HepG2 (cell line): Measurements from ENCODE around the gene RAB3GAP1. TPM values are rescaled to one million over a fixed set of nuclear protein-coding genes. Genes with fewer than 3 reads are reported as not detected.

Experiments
- ATAC-seq: fragments of 200-7000 bp; cut with Tn5 transposase; 3 replicates; pipeline ENCODE4 v1.9.1; 2020; ENCODE audit warnings: mild to moderate bottlenecking, moderate library complexity
- BruUV-seq: library from RNA; stranded (reverse); fragments of 400-500 nt; replicated peaks from 2 replicates; lab custom pipeline; 2021; lab: Mats Ljungman, UMichigan
- CTCF ChIA-PET: fragments of 300-600 bp; formaldehyde crosslinking; extraction: SDS; loops from one replicate; lab custom pipeline; 2021; ENCODE audit warnings: low total read pairs, inconsistent platforms, low intra/inter-chr PET ratio; lab: Yijun Ruan, JAX
- POLR2A ChIA-PET: fragments of 350-600 bp; sonication (Branson Sonifier 250); formaldehyde crosslinking; loops from one replicate; lab custom pipeline; 2020; ENCODE audit warnings: antibody characterized with exemption, inconsistent platforms; lab: Yijun Ruan, JAX
- DNase-seq: peaks from one replicate; pipeline ENCODE4 v3.0.0-alpha.2; 2015; ENCODE audit warnings: low spot score
- FAIRE-seq: peaks from 3 replicates; lab custom pipeline; 2011; peaks lifted over from hg19 to GRCh38; lab: Jason Lieb, UNC
- H2AFZ ChIP-seq: one replicate; pipeline ENCODE4 v1.6.1; 2011; ENCODE audit warnings: low read length, inconsistent platforms
- H3K27ac ChIP-seq: fragments of 300-600 bp; 3 replicates; pipeline ENCODE4 v1.8.0; 2011; ENCODE audit warnings: mixed run types, mild to moderate bottlenecking, mixed read lengths, low read length, inconsistent platforms; ENCODE audit not compliant: insufficient read depth; ENCODE audit errors: extremely low read length
- H3K27me3 ChIP-seq, 2 experiments: fragments of 200-600 bp in 1 of 2; 2 replicates in 1 of 2; 3 replicates in 1 of 2; pipeline versions ENCODE4 v1.6.0 to v1.8.0; 2011; ENCODE audit warnings: low read length in 2 of 2, mild to moderate bottlenecking in 2 of 2, moderate library complexity in 2 of 2, inconsistent platforms in 1 of 2; ENCODE audit not compliant: insufficient read depth in 2 of 2, control insufficient read depth in 1 of 2
- H3K36me3 ChIP-seq, 2 experiments: fragments of 200-600 bp in 1 of 2; replicated peaks in 1 of 2; 2 replicates in 1 of 2; 3 replicates in 1 of 2; pipeline versions ENCODE4 v1.5.1 to v1.8.0; 2011; ENCODE audit warnings: low read length in 2 of 2, inconsistent platforms in 1 of 2; ENCODE audit not compliant: insufficient read depth in 2 of 2, control insufficient read depth in 1 of 2
- H3K4me1 ChIP-seq: 2 replicates; pipeline ENCODE4 v1.5.1; 2012; ENCODE audit warnings: low read length, inconsistent platforms; ENCODE audit not compliant: insufficient read depth
- H3K4me2 ChIP-seq: 2 replicates; pipeline ENCODE4 v1.6.0; 2011; ENCODE audit warnings: low read depth, low read length, inconsistent platforms
- H3K4me3 ChIP-seq, 3 experiments: fragments of 200-600 bp in 1 of 3; sonication (generic), shearing (Covaris generic) in 1 of 3; replicated peaks in 1 of 3; 2 replicates each; pipeline ENCODE4 v1.5.1; 2011 to 2016; ENCODE audit warnings: low read length in 3 of 3, inconsistent platforms in 2 of 3, low read depth in 2 of 3, mild to moderate bottlenecking in 2 of 3, control low read depth in 1 of 3, mixed read lengths in 1 of 3; ENCODE audit not compliant: insufficient read depth in 1 of 3
- H3K79me2 ChIP-seq: one replicate; pipeline ENCODE4 v1.6.1; 2011; ENCODE audit warnings: low read length, inconsistent platforms; ENCODE audit not compliant: insufficient read depth
- H3K9ac ChIP-seq: 2 replicates; pipeline ENCODE4 v1.6.0; 2011; ENCODE audit warnings: mild to moderate bottlenecking, low read depth, low read length, inconsistent platforms; ENCODE audit not compliant: insufficient read depth
- H3K9me3 ChIP-seq: 2 replicates; pipeline ENCODE4 v1.5.1; 2012; ENCODE audit warnings: mild to moderate bottlenecking, low read length
- H4K20me1 ChIP-seq: 2 replicates; pipeline ENCODE4 v1.6.0; 2011; ENCODE audit warnings: inconsistent platforms, mild to moderate bottlenecking, low read length, moderate library complexity; ENCODE audit not compliant: insufficient read depth
- ARID3A ChIP-seq: IDR thresholded peaks from 2 replicates; pipeline ENCODE4 v1.6.1; 2012; ENCODE audit warnings: low read depth, low read length, improper control_type of control experiment
- CEBPB ChIP-seq: IDR thresholded peaks from 2 replicates; pipeline ENCODE4 v1.6.1; 2011; ENCODE audit warnings: low read depth, low read length, improper control_type of control experiment, borderline replicate concordance
- EP300 ChIP-seq, 3 experiments: sonication (generic) in 1 of 3; formaldehyde crosslinking in 1 of 3; IDR thresholded peaks; 2 replicates each; pipeline versions ENCODE4 v1.5.1 to v1.6.1; 2011 to 2020; ENCODE audit warnings: low read depth in 2 of 3, low read length in 2 of 3, borderline replicate concordance in 1 of 3, improper control_type of control experiment in 1 of 3, mild to moderate bottlenecking in 1 of 3, missing genetic modification reagents in 1 of 3, moderate library complexity in 1 of 3
- FOSL2 ChIP-seq: sonication (generic); formaldehyde crosslinking; IDR thresholded peaks from 2 replicates; pipeline ENCODE4 v1.4.0; 2020; ENCODE audit warnings: missing genetic modification reagents
- FOXO1 ChIP-seq: sonication (generic); formaldehyde crosslinking; IDR thresholded peaks from 2 replicates; pipeline ENCODE4 v1.4.0; 2020; ENCODE audit warnings: missing genetic modification reagents
- FOXP1 ChIP-seq, 2 experiments: fragments of 450-650 bp in 1 of 2; IDR thresholded peaks; 2 replicates each; pipeline ENCODE4 v1.6.1; 2017 to 2018; ENCODE audit warnings: antibody characterized with exemption in 1 of 2
- HMG20A ChIP-seq: IDR thresholded peaks from 2 replicates; pipeline ENCODE4 v1.6.1; 2016; ENCODE audit warnings: borderline replicate concordance
- KAT8 ChIP-seq: IDR thresholded peaks from 2 replicates; pipeline ENCODE4 v1.6.1; 2016; ENCODE audit warnings: missing genetic modification reagents, missing compliant biosample characterization
- KDM2A ChIP-seq: sonication (generic); formaldehyde crosslinking; IDR thresholded peaks from 2 replicates; pipeline ENCODE4 v1.4.0; 2020; ENCODE audit warnings: low read depth, missing genetic modification reagents, borderline replicate concordance
- MIER3 ChIP-seq: IDR thresholded peaks from 2 replicates; pipeline ENCODE4 v1.6.1; 2016; ENCODE audit warnings: missing compliant biosample characterization, borderline replicate concordance
- NFKB2 ChIP-seq: sonication (generic); formaldehyde crosslinking; IDR thresholded peaks from 2 replicates; pipeline ENCODE4 v1.4.0; 2020; ENCODE audit warnings: missing genetic modification reagents, borderline replicate concordance
- PBX2 ChIP-seq: IDR thresholded peaks from 2 replicates; pipeline ENCODE4 v1.6.1; 2016; ENCODE audit warnings: control low read depth
- PHF8 ChIP-seq: sonication (generic); formaldehyde crosslinking; IDR thresholded peaks from 2 replicates; pipeline ENCODE4 v1.5.0; 2020; ENCODE audit warnings: missing genetic modification reagents
- RXRB ChIP-seq: IDR thresholded peaks from 2 replicates; pipeline ENCODE4 v1.6.1; 2016; ENCODE audit warnings: borderline replicate concordance, missing genetic modification reagents, missing compliant biosample characterization
- SP5 ChIP-seq: IDR thresholded peaks from 2 replicates; pipeline ENCODE4 v1.6.1; 2016; ENCODE audit warnings: low read depth, borderline replicate concordance
- SSRP1 ChIP-seq: IDR thresholded peaks from 2 replicates; pipeline ENCODE4 v1.6.1; 2016; ENCODE audit warnings: control low read depth
- ZNF24 ChIP-seq: fragments of 450-650 bp; IDR thresholded peaks from 2 replicates; pipeline ENCODE4 v1.6.1; 2017; ENCODE audit warnings: antibody characterized with exemption, mild to moderate bottlenecking
- ZNF326 ChIP-seq: sonication (generic); formaldehyde crosslinking; IDR thresholded peaks from 2 replicates; pipeline ENCODE4 v1.4.0; 2020; ENCODE audit warnings: missing genetic modification reagents, borderline replicate concordance
- ZNF430 ChIP-seq: sonication (generic); formaldehyde crosslinking; IDR thresholded peaks from 2 replicates; pipeline ENCODE4 v1.9.0; 2021; ENCODE audit warnings: mild to moderate bottlenecking, missing genetic modification reagents
- ZNF605 ChIP-seq: sonication (generic); formaldehyde crosslinking; IDR thresholded peaks from 2 replicates; pipeline ENCODE4 v1.8.0; 2022; ENCODE audit warnings: mild to moderate bottlenecking, missing genetic modification reagents
- ZNF709 ChIP-seq: sonication (generic); formaldehyde crosslinking; IDR thresholded peaks from 2 replicates; pipeline ENCODE4 v1.5.0; 2020; ENCODE audit warnings: mild to moderate bottlenecking, missing genetic modification reagents
- ZNF792 ChIP-seq: IDR thresholded peaks from 2 replicates; pipeline ENCODE4 v1.6.1; 2016
- WGBS: methylation state at CpG from one replicate; pipeline ENCODE4 v1.1.6; 2017; ENCODE audit warnings: low lambda C conversion rate; 5-methylcytosine and 5-hydroxymethylcytosine counted together
- in situ Hi-C: cut with HindIII; loops from 2 replicates; pipeline ENCODE4 v1.10.0; 2017; ENCODE audit warnings: low pct_unique_long_range_greater_than_20kb; ENCODE audit not compliant: extremely low pct_ligation_motif_present
- intact Hi-C: fragments of 100-400 bp; cut with micrococcal nuclease; formaldehyde crosslinking; loops from one replicate; pipeline ENCODE4 v1.10.0; 2022; ENCODE audit not compliant: unreplicated experiment
- polyA plus RNA-seq, 8 experiments: library from polyadenylated mRNA; depleted of rRNA in 3 of 8; stranded (reverse) in 7 of 8; unstranded in 1 of 8; fragments of >200 nt; fragmentation: Illumina TruSeq in 4 of 8; extraction: Trizol in 4 of 8; gene quantifications; 2 replicates each; pipeline versions ENCODE4 v1.2.1 to v1.2.3, GENCODE V29; 2011 to 2016; ENCODE audit warnings: low read depth in 4 of 8, missing spikeins in 1 of 8, mixed read lengths in 1 of 8; ENCODE audit not compliant: insufficient read depth in 1 of 8
- total RNA-seq, 5 experiments: library from RNA; depleted of rRNA; stranded (reverse); fragments of >200 nt; fragmentation: Illumina TruSeq; extraction: Trizol; gene quantifications; 2 replicates each; pipeline ENCODE4 v1.2.3, GENCODE V29; 2016; ENCODE audit warnings: low read depth in 1 of 5

The RAB3GAP1 gene
- total and polyA plus RNA-seq, 2 of the 13 experiments (the other 11 are each of a cell fraction or from before 2014, with no cell fraction given) = 15.2 to 48.8 TPM

- Histone ChIP-seq H3K27ac (peak overlapping the region; percentile 48), H4K20me1 (no peaks in the 10 kb centered on the region), H3K36me3 (peaks cover 12 to 44% of the 10 kb centered on the region in 2 experiments), H3K4me3 (no peak overlapping the region), H3K9me3 (no peaks in the 10 kb centered on the region), H3K79me2 (no peaks in the 10 kb centered on the region), H3K4me2 (no peak overlapping the region), H3K9ac (no peak overlapping the region), H3K4me1 (peaks cover 36% of the 10 kb centered on the region), H2AFZ (no peak overlapping the region), H3K27me3 (no peaks in the 10 kb centered on the region)
- CTCF ChIA-PET = no interaction called here
- BruUV-seq = no TSS peak
- DNase-seq = peak; percentile 84
- FAIRE-seq = peak; percentile 47
- POLR2A ChIA-PET = no interaction called here
- intact Hi-C loops (no loop called here), in situ Hi-C loops (no loop called here)
- peak; percentile 94 for ATAC-seq
- 74% methylated on average over 1 of the region's 1 CpG for WGBS
- TF ChIP-seq KDM2A (CRISPR knock-in tag) (no peak), FOXO1 (CRISPR knock-in tag) (0 out of 2 replicates have a peak, but pooled peaks have one; percentile 28), ZNF430 (CRISPR knock-in tag) (no peak), FOXP1 (IDR thresholded peaks at IDR 0.05) (peak; percentile 75), FOXP1 (CRISPR knock-in tag; IDR thresholded peaks at IDR 0.05) (peak; percentile 78), ZNF605 (no peak), HMG20A (CRISPR knock-in tag) (peak; percentile 70; the same call in 1 of the 2 replicates), SP5 (peak; percentile 81), ARID3A (no peak), KAT8 (CRISPR knock-in tag) (peak; percentile 39; the same call in 1 of the 2 replicates), ZNF792 (CRISPR knock-in tag) (0 out of 2 replicates have a peak, but pooled peaks have one; percentile 46), EP300 (IDR thresholded peaks at IDR 0.05; ENCODE audit: low read depth in 2 of 2, low read length in 2 of 2) (peak in 1 of 2 experiments; percentile 75; a peak in 1 of 4 replicates), EP300 (CRISPR knock-in tag; IDR thresholded peaks at IDR 0.05; ENCODE audit: borderline replicate concordance) (no peak; the same call in 1 of the 2 replicates), SSRP1 (CRISPR knock-in tag) (no peak), PHF8 (CRISPR knock-in tag) (no peak), MIER3 (CRISPR knock-in tag) (0 out of 2 replicates have a peak, but pooled peaks have one; percentile 26), ZNF24 (no peak), CEBPB (peak; percentile 57), PBX2 (peak; percentile 6; the same call in 1 of the 2 replicates), ZNF709 (CRISPR knock-in tag) (no peak), RXRB (CRISPR knock-in tag) (peak; percentile 60), ZNF326 (CRISPR knock-in tag) (no peak), NFKB2 (no peak), FOSL2 (CRISPR knock-in tag) (peak; percentile 36; the same call in 1 of the 2 replicates)
These were observed 98.6 kb downstream of the RAB3GAP1 start for GRCh38 chr2:135150725-135151124.
